ENCODE data around the gene DAPK1. TPM values are rescaled to one million over a fixed set of nuclear protein-coding genes. Genes with fewer than 3 reads are reported as not detected.

The DAPK1 gene
- polyA plus RNA-seq, 1 donor from 2014 or later: 45.0 TPM

DNA sequence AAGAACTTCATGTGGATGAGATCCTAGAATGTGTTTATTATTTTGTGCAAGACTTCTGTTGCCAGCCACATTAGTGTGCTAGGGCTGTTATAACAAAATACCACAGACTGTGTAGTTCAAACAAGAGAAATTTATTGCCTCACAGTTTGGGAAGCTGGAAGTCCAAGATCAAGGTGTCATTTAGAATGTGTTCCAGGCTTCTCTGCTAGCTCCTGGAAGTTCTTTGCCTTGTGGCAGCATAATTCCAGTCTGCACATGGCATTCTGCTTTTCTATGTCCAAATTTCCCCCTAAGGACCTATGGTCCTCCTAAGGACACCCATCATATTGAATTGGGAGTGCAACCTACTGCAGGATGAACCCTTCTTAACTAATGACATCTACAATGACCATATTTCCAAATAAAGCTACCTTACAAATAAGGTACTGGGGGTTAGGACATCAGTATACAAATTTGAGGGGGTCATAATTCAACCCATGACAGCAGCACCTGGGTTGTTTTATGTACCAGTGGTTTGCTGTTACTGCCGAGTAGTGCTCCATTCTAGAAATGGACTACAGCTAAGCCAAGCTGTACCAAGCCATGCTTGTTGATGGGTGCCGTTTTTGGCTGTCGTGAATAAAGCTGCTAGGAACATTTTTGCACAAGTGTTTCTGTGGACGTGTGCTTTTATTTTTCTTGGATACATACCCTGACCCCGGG is 52.7 kb downstream of the DAPK1 start:
- Histone ChIP-seq H3K36me3 (ENCODE audit: insufficient read depth, low read length) (peaks cover 4% of the 10 kb centered on the region), H3K9me2 (ENCODE audit: insufficient read depth, low read length) (no peaks in the 10 kb centered on the region), H3K4me3 (ENCODE audit: low read length) (no peak overlapping the region), H2AFZ (ENCODE audit: low read depth, low read length) (no peak overlapping the region), H3K79me2 (replicated peaks; ENCODE audit: insufficient read depth, low read length) (peaks cover 4% of the 10 kb centered on the region), H3K4me2 (ENCODE audit: low read length) (no peak overlapping the region), H4K20me1 (ENCODE audit: insufficient read depth) (no peaks in the 10 kb centered on the region), H3K27ac (ENCODE audit: low read length) (no peak overlapping the region), H3K27me3 (ENCODE audit: insufficient read depth, low read depth, low read length) (no peaks in the 10 kb centered on the region), H3K9ac (ENCODE audit: low read length) (no peak overlapping the region), H3F3A (ENCODE audit: insufficient read depth, low read length, poor library complexity, severe bottlenecking) (no peaks in the 10 kb centered on the region), H3K9me3 (ENCODE audit: low read length) (no peaks in the 10 kb centered on the region)
- TF ChIP-seq POLR2AphosphoS5 (IDR thresholded peaks at IDR 0.05): no peak
- TF ChIP-seq, protein P1, sequence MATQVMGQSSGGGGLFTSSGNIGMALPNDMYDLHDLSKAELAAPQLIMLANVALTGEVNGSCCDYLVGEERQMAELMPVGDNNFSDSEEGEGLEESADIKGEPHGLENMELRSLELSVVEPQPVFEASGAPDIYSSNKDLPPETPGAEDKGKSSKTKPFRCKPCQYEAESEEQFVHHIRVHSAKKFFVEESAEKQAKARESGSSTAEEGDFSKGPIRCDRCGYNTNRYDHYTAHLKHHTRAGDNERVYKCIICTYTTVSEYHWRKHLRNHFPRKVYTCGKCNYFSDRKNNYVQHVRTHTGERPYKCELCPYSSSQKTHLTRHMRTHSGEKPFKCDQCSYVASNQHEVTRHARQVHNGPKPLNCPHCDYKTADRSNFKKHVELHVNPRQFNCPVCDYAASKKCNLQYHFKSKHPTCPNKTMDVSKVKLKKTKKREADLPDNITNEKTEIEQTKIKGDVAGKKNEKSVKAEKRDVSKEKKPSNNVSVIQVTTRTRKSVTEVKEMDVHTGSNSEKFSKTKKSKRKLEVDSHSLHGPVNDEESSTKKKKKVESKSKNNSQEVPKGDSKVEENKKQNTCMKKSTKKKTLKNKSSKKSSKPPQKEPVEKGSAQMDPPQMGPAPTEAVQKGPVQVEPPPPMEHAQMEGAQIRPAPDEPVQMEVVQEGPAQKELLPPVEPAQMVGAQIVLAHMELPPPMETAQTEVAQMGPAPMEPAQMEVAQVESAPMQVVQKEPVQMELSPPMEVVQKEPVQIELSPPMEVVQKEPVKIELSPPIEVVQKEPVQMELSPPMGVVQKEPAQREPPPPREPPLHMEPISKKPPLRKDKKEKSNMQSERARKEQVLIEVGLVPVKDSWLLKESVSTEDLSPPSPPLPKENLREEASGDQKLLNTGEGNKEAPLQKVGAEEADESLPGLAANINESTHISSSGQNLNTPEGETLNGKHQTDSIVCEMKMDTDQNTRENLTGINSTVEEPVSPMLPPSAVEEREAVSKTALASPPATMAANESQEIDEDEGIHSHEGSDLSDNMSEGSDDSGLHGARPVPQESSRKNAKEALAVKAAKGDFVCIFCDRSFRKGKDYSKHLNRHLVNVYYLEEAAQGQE (IDR thresholded peaks at IDR 0.05; ENCODE audit: borderline replicate concordance): no peak
- TF ChIP-seq RAD21 (conservative IDR thresholded peaks at IDR 0.05): no peak
- TF ChIP-seq TAF1 (IDR thresholded peaks at IDR 0.05; ENCODE audit: low read depth): no peak
- TF ChIP-seq SMC3 (conservative IDR thresholded peaks at IDR 0.05; ENCODE audit: poor library complexity): no peak
- TF ChIP-seq MXI1 (conservative IDR thresholded peaks at IDR 0.05; ENCODE audit: poor library complexity, severe bottlenecking): no peak
- TF ChIP-seq EZH2 (IDR thresholded peaks at IDR 0.05; ENCODE audit: borderline replicate concordance, insufficient read depth, low read length, poor library complexity, severe bottlenecking): no peak
- no peak for TF ChIP-seq EP300 (conservative IDR thresholded peaks at IDR 0.05; ENCODE audit: poor library complexity, severe bottlenecking)
- TF ChIP-seq, protein P2, sequence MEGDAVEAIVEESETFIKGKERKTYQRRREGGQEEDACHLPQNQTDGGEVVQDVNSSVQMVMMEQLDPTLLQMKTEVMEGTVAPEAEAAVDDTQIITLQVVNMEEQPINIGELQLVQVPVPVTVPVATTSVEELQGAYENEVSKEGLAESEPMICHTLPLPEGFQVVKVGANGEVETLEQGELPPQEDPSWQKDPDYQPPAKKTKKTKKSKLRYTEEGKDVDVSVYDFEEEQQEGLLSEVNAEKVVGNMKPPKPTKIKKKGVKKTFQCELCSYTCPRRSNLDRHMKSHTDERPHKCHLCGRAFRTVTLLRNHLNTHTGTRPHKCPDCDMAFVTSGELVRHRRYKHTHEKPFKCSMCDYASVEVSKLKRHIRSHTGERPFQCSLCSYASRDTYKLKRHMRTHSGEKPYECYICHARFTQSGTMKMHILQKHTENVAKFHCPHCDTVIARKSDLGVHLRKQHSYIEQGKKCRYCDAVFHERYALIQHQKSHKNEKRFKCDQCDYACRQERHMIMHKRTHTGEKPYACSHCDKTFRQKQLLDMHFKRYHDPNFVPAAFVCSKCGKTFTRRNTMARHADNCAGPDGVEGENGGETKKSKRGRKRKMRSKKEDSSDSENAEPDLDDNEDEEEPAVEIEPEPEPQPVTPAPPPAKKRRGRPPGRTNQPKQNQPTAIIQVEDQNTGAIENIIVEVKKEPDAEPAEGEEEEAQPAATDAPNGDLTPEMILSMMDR (IDR thresholded peaks at IDR 0.05; ENCODE audit: poor library complexity, severe bottlenecking): no peak

DNA sequence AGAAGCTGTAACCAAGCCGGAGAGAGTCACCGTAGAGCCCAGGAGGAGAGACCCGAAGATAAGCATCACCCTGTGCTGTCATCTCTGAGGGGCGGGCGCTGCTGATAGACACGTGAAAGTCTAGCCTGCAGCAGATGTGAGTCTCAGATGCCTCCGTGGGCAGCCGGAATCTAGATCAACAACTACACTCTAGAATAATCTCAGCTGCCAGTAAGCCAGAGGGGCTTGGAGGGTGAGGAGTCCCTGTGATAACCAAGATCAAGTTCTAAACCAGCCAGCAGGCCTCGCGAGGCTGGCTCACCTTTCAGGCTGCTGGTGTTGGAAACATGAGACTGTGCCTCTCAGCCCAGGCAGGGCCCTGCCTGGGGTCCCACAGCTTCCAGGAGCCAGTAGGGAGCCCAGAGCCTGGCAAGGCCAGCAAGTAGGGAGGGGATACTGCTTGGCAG is 54.1 kb downstream of the DAPK1 start:
- H3K4me2 ChIP-seq (ENCODE audit: low read length): no peak overlapping the region
- H3K27ac ChIP-seq (ENCODE audit: low read length): no peak overlapping the region

More for the DNA sequence above, 54.1 kb downstream of the DAPK1 start:
- TF ChIP-seq POLR2AphosphoS5 (IDR thresholded peaks at IDR 0.05) (no peak), MXI1 (conservative IDR thresholded peaks at IDR 0.05; ENCODE audit: poor library complexity, severe bottlenecking) (no peak), EZH2 (IDR thresholded peaks at IDR 0.05; ENCODE audit: borderline replicate concordance, insufficient read depth, low read length, poor library complexity, severe bottlenecking) (no peak), TAF1 (IDR thresholded peaks at IDR 0.05; ENCODE audit: low read depth) (no peak), SMC3 (conservative IDR thresholded peaks at IDR 0.05; ENCODE audit: poor library complexity) (no peak), EP300 (conservative IDR thresholded peaks at IDR 0.05; ENCODE audit: poor library complexity, severe bottlenecking) (no peak), RAD21 (conservative IDR thresholded peaks at IDR 0.05) (no peak)
- TF ChIP-seq, protein P2 (IDR thresholded peaks at IDR 0.05; ENCODE audit: poor library complexity, severe bottlenecking): no peak
- TF ChIP-seq, protein P1 (IDR thresholded peaks at IDR 0.05; ENCODE audit: borderline replicate concordance): no peak
- H3K27me3 ChIP-seq (ENCODE audit: insufficient read depth, low read depth, low read length): no peaks in the 10 kb centered on the region
- no peak overlapping the region for H3K9ac ChIP-seq (ENCODE audit: low read length)
- peaks cover 4% of the 10 kb centered on the region for H3K79me2 ChIP-seq (replicated peaks; ENCODE audit: insufficient read depth, low read length)
- no peaks in the 10 kb centered on the region for H3K9me2 ChIP-seq (ENCODE audit: insufficient read depth, low read length)
- H3K36me3 ChIP-seq (ENCODE audit: insufficient read depth, low read length): peaks cover 4% of the 10 kb centered on the region
- H2AFZ ChIP-seq (ENCODE audit: low read depth, low read length): no peak overlapping the region
- H3K9me3 ChIP-seq (ENCODE audit: low read length): no peaks in the 10 kb centered on the region
- H3K4me3 ChIP-seq (ENCODE audit: low read length): no peak overlapping the region
- H4K20me1 ChIP-seq (ENCODE audit: insufficient read depth): no peaks in the 10 kb centered on the region
- no peaks in the 10 kb centered on the region for H3F3A ChIP-seq (ENCODE audit: insufficient read depth, low read length, poor library complexity, severe bottlenecking)
